Measurements from ENCODE around the gene IQCH. TPM values are rescaled to one million over a fixed set of nuclear protein-coding genes. Genes with fewer than 3 reads are reported as not detected.

Gene IQCH
- polyA plus RNA-seq, 1 of the 3 experiments (the other 2 are of a cell fraction): 0.81 TPM

DNA sequence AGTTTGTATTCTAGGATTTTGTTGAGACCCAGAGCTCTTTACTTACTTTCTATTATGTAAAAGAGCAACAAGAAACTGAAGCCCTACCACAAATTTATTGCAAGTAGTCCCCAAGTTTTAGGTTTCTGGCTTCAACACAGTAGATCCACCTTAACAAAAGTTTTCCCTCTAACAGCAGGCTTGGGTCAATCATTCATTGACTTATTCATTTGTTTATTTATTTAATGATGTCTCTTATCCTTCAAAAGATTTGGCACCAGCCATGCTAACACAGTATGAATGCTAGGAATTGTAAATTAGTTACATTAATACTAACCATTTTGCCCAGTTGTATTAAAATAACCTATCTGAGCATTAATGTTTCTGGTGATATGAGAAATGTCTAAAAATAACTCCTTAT, 88.6 kb downstream of the IQCH start:
- TF ChIP-seq MEF2A (IDR thresholded peaks at IDR 0.05; ENCODE audit: borderline replicate concordance, low read depth): no peak
- no peak for TF ChIP-seq EP300 (IDR thresholded peaks at IDR 0.05; ENCODE audit: borderline replicate concordance in 1 of 2, low read depth in 1 of 2, low read length in 1 of 2)
- no peak for TF ChIP-seq EZH2phosphoT487 (IDR thresholded peaks at IDR 0.05; ENCODE audit: borderline replicate concordance, low read depth)
- TF ChIP-seq RFX5 (IDR thresholded peaks at IDR 0.05; ENCODE audit: low read length): no peak
- TF ChIP-seq FOXJ3 (CRISPR knock-in tag; IDR thresholded peaks at IDR 0.05): no peak
- TF ChIP-seq ELF1 (IDR thresholded peaks at IDR 0.05): no peak
- TF ChIP-seq, protein P1, sequence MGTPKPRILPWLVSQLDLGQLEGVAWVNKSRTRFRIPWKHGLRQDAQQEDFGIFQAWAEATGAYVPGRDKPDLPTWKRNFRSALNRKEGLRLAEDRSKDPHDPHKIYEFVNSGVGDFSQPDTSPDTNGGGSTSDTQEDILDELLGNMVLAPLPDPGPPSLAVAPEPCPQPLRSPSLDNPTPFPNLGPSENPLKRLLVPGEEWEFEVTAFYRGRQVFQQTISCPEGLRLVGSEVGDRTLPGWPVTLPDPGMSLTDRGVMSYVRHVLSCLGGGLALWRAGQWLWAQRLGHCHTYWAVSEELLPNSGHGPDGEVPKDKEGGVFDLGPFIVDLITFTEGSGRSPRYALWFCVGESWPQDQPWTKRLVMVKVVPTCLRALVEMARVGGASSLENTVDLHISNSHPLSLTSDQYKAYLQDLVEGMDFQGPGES (IDR thresholded peaks at IDR 0.05; ENCODE audit: low read depth, low read length): no peak
- TF ChIP-seq POLR2AphosphoS5 (IDR thresholded peaks at IDR 0.05; ENCODE audit: low read depth, low read length): no peak
- no peak for TF ChIP-seq RCOR1 (IDR thresholded peaks at IDR 0.05; ENCODE audit: low read length)
- TF ChIP-seq SMC3 (IDR thresholded peaks at IDR 0.05; ENCODE audit: low read depth, low read length): no peak
- TF ChIP-seq, protein P2, sequence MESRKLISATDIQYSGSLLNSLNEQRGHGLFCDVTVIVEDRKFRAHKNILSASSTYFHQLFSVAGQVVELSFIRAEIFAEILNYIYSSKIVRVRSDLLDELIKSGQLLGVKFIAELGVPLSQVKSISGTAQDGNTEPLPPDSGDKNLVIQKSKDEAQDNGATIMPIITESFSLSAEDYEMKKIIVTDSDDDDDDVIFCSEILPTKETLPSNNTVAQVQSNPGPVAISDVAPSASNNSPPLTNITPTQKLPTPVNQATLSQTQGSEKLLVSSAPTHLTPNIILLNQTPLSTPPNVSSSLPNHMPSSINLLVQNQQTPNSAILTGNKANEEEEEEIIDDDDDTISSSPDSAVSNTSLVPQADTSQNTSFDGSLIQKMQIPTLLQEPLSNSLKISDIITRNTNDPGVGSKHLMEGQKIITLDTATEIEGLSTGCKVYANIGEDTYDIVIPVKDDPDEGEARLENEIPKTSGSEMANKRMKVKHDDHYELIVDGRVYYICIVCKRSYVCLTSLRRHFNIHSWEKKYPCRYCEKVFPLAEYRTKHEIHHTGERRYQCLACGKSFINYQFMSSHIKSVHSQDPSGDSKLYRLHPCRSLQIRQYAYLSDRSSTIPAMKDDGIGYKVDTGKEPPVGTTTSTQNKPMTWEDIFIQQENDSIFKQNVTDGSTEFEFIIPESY (IDR thresholded peaks at IDR 0.05; ENCODE audit: borderline replicate concordance, low read depth): no peak
- no peak for TF ChIP-seq NFIC (IDR thresholded peaks at IDR 0.05; ENCODE audit: borderline replicate concordance)
- Histone ChIP-seq H3K4me3 (ENCODE audit: low read depth in 2 of 2, low read length in 1 of 2) (no peak overlapping the region), H3K27me3 (ENCODE audit: insufficient read depth) (no peaks in the 10 kb centered on the region), H2AFZ (ENCODE audit: low read depth) (no peak overlapping the region), H3K27ac (ENCODE audit: low read depth in 2 of 2, low read length in 1 of 2) (no peak overlapping the region), H3K4me2 (no peak overlapping the region), H4K20me1 (ENCODE audit: insufficient read depth) (no peaks in the 10 kb centered on the region), H3K9me2 (no peaks in the 10 kb centered on the region), H3K9me3 (peaks cover 12% of the 10 kb centered on the region), H3K9ac (no peak overlapping the region), H3F3A (replicated peaks; ENCODE audit: insufficient read depth) (no peaks in the 10 kb centered on the region), H3K79me2 (ENCODE audit: insufficient read depth) (no peaks in the 10 kb centered on the region), H3K36me3 (replicated peaks in 1 of 2; ENCODE audit: control insufficient read depth in 1 of 2, insufficient read depth in 2 of 2, low read length in 1 of 2) (no peaks in the 10 kb centered on the region), H3K4me1 (ENCODE audit: control insufficient read depth in 1 of 2, insufficient read depth in 2 of 2, low read depth in 1 of 2, low read length in 1 of 2) (peaks cover 0 to 4% of the 10 kb centered on the region in 2 experiments; a peak in 2 of 4 replicates)
- DNase-seq: no peak
- CTCF ChIA-PET: interaction anchor here (0.6 kb wide), 1 partner anchor 377 kb away, joined by 3 read pairs; no protein-coding TSS in a partner anchor
- POLR2A ChIA-PET: no interaction called here

DNA sequence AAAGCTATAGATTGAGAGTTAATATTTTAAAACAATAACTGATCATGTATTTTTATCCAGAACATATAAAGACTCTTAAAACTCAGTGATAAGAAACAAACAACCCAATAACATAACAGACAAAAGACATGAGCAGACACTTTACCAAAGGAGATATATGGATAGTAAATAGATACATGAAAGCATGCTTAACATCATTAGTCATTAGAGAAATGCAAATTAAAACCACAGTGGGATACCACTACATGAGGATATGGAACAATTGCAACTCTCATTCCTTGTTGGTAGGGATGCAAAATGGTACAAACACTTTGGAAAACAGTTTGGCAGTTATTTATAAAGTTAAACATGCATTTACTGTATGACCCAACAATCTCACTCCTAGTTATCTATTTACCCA, 95.0 kb downstream of the IQCH start:
- no peak for DNase-seq
- H3K9me3 ChIP-seq: peaks cover 12% of the 10 kb centered on the region
- H3K27me3 ChIP-seq (ENCODE audit: insufficient read depth): no peaks in the 10 kb centered on the region
- peaks cover 0 to 4% of the 10 kb centered on the region in 2 experiments for H3K36me3 ChIP-seq (replicated peaks in 1 of 2; ENCODE audit: control insufficient read depth in 1 of 2, insufficient read depth in 2 of 2, low read length in 1 of 2)
- H3K27ac ChIP-seq (ENCODE audit: low read depth in 2 of 2, low read length in 1 of 2): no peak overlapping the region
- POLR2A ChIA-PET: no interaction called here
- H3K4me1 ChIP-seq (ENCODE audit: control insufficient read depth in 1 of 2, insufficient read depth in 2 of 2, low read depth in 1 of 2, low read length in 1 of 2): no peaks in the 10 kb centered on the region
- CTCF ChIA-PET: no interaction called here
- no peak overlapping the region for H3K9ac ChIP-seq
- H4K20me1 ChIP-seq (ENCODE audit: insufficient read depth): no peaks in the 10 kb centered on the region
- H3K4me3 ChIP-seq (ENCODE audit: low read depth in 2 of 2, low read length in 1 of 2): no peak overlapping the region
- no peak overlapping the region for H3K4me2 ChIP-seq
- no peak overlapping the region for H2AFZ ChIP-seq (ENCODE audit: low read depth)
- no peaks in the 10 kb centered on the region for H3K9me2 ChIP-seq
- H3F3A ChIP-seq (replicated peaks; ENCODE audit: insufficient read depth): no peaks in the 10 kb centered on the region
- no peaks in the 10 kb centered on the region for H3K79me2 ChIP-seq (ENCODE audit: insufficient read depth)
- TF ChIP-seq, protein P3, sequence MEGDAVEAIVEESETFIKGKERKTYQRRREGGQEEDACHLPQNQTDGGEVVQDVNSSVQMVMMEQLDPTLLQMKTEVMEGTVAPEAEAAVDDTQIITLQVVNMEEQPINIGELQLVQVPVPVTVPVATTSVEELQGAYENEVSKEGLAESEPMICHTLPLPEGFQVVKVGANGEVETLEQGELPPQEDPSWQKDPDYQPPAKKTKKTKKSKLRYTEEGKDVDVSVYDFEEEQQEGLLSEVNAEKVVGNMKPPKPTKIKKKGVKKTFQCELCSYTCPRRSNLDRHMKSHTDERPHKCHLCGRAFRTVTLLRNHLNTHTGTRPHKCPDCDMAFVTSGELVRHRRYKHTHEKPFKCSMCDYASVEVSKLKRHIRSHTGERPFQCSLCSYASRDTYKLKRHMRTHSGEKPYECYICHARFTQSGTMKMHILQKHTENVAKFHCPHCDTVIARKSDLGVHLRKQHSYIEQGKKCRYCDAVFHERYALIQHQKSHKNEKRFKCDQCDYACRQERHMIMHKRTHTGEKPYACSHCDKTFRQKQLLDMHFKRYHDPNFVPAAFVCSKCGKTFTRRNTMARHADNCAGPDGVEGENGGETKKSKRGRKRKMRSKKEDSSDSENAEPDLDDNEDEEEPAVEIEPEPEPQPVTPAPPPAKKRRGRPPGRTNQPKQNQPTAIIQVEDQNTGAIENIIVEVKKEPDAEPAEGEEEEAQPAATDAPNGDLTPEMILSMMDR (IDR thresholded peaks at IDR 0.05): no peak
- TF ChIP-seq RFX5 (IDR thresholded peaks at IDR 0.05; ENCODE audit: low read length) (no peak), TCF12 (IDR thresholded peaks at IDR 0.05) (no peak), JUND (IDR thresholded peaks at IDR 0.05) (no peak), EP300 (IDR thresholded peaks at IDR 0.05; ENCODE audit: borderline replicate concordance in 1 of 2, low read depth in 1 of 2, low read length in 1 of 2) (no peak), SMC3 (IDR thresholded peaks at IDR 0.05; ENCODE audit: low read depth, low read length) (no peak), YY1 (IDR thresholded peaks at IDR 0.05; ENCODE audit: low read depth) (no peak), POLR2AphosphoS5 (IDR thresholded peaks at IDR 0.05; ENCODE audit: low read depth, low read length) (no peak), MEF2A (IDR thresholded peaks at IDR 0.05; ENCODE audit: borderline replicate concordance, low read depth) (no peak), GABPA (IDR thresholded peaks at IDR 0.05; ENCODE audit: low read depth) (no peak), RXRA (IDR thresholded peaks at IDR 0.05; ENCODE audit: borderline replicate concordance, low read depth) (no peak), EZH2phosphoT487 (IDR thresholded peaks at IDR 0.05; ENCODE audit: borderline replicate concordance, low read depth) (no peak), RAD21 (IDR thresholded peaks at IDR 0.05; ENCODE audit: low read length) (no peak)
- TF ChIP-seq, protein P2 (IDR thresholded peaks at IDR 0.05; ENCODE audit: borderline replicate concordance, low read depth): no peak
- TF ChIP-seq, protein P4, sequence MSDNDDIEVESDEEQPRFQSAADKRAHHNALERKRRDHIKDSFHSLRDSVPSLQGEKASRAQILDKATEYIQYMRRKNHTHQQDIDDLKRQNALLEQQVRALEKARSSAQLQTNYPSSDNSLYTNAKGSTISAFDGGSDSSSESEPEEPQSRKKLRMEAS (IDR thresholded peaks at IDR 0.05; ENCODE audit: low read depth): no peak
- TF ChIP-seq, protein P5, sequence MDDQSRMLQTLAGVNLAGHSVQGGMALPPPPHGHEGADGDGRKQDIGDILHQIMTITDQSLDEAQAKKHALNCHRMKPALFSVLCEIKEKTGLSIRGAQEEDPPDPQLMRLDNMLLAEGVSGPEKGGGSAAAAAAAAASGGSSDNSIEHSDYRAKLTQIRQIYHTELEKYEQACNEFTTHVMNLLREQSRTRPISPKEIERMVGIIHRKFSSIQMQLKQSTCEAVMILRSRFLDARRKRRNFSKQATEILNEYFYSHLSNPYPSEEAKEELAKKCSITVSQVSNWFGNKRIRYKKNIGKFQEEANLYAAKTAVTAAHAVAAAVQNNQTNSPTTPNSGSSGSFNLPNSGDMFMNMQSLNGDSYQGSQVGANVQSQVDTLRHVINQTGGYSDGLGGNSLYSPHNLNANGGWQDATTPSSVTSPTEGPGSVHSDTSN (IDR thresholded peaks at IDR 0.05): no peak
